Ascending aorta (tissue), 2 donors: ENCODE measurements around the gene CREB1. TPM values are rescaled to one million over a fixed set of nuclear protein-coding genes. Genes with fewer than 3 reads are reported as not detected.

ENCODE experiments used
- DNase-seq, 2 donors: peaks; one replicate each; pipeline ENCODE4 v3.0.0-alpha.2; 2019; ENCODE audit warnings: low spot score in 2 of 2
- H3K27ac ChIP-seq, 2 donors: fragments of 200-600 bp; sonication (generic); one replicate each; pipeline ENCODE4 v1.5.1; 2016 to 2017; ENCODE audit warnings: mild to moderate bottlenecking in 1 of 2
- H3K27me3 ChIP-seq: fragments of 200-600 bp; sonication (generic); one replicate; pipeline ENCODE4 v1.5.1; 2017
- H3K36me3 ChIP-seq, 2 donors: fragments of 200-600 bp; sonication (generic); one replicate each; pipeline ENCODE4 v1.5.1; 2016
- H3K4me1 ChIP-seq, 2 donors: fragments of 200-600 bp; sonication (generic); one replicate each; pipeline ENCODE4 v1.5.1; 2016 to 2017; ENCODE audit warnings: mild to moderate bottlenecking in 1 of 2
- H3K4me3 ChIP-seq, 2 donors: fragments of 200-600 bp; sonication (generic); one replicate each; pipeline ENCODE4 v1.5.1; 2016 to 2017; ENCODE audit warnings: mild to moderate bottlenecking in 1 of 2
- H3K9me3 ChIP-seq, 2 donors: fragments of 200-600 bp; sonication (generic); one replicate each; pipeline ENCODE4 v1.5.1; 2016
- intact Hi-C: fragments of 100-400 bp; cut with DNase I; formaldehyde crosslinking; loops from one replicate; pipeline ENCODE4 v1.15.1; 2023
- total RNA-seq: library from RNA; depleted of rRNA; stranded (reverse); fragments of >200 nt; gene quantifications from one replicate; pipeline ENCODE4 v1.1.0, GENCODE V29; 2016
- TF ChIP-seq, protein P1 (sequence below), 3 experiments: fragments of 200-600 bp in 2 of 3; fragments of 450-650 bp in 1 of 3; sonication (generic) in 2 of 3; IDR thresholded peaks; one replicate each; pipeline ENCODE4 v1.5.1; 2016 to 2019; ENCODE audit warnings: antibody characterized with exemption in 3 of 3, mild to moderate bottlenecking in 1 of 3, moderate library complexity in 1 of 3

Gene CREB1
- total RNA-seq, 1 donor from 2014 or later, result 12.8 TPM

DNA sequence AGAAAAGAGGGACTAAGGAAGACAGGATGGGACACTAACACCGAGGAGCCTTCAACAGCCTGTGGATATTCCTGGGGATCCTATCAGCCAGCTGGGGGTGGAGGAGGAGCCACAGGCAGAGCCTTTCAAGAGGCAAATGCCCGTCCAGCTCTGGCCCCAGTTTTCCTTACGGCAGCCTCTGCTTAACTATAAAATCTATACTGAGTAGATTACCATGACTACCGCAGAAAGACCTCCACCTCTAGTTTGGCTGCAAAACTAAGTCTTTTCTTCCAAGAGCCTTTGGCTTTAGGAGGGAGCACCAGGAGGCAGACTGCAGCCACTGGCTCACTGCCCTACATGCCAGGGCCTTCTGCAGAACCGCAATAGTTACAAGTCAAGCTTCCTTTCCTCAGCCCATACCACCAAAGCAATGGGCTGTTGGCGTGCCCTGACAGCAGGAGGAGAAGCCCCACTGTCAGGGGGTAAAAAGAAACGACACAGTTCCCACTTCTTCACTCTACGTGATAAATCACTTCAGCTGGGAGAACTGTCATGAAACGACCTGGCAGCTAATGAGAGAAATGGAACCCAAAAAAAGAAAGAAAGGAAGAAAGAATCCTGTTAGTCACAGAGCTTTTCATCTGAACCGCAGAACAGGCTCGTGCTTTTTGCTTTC lies 25.1 kb upstream of the CREB1 start:
- intact Hi-C loops, result loop anchor here (1.0 kb wide), 1 partner anchor 25 kb away; the partner anchor contains the start of gene CREB1
- no peaks in the 10 kb centered on the region for H3K27me3 ChIP-seq
- no peaks in the 10 kb centered on the region for H3K36me3 ChIP-seq
- H3K9me3 ChIP-seq, result no peaks in the 10 kb centered on the region
- H3K4me3 ChIP-seq, result peak overlapping the region in 1 of 2 donors; percentile 44
- H3K4me1 ChIP-seq, result peaks cover 0 to 18% of the 10 kb centered on the region in 2 donors
- TF ChIP-seq, protein P1, sequence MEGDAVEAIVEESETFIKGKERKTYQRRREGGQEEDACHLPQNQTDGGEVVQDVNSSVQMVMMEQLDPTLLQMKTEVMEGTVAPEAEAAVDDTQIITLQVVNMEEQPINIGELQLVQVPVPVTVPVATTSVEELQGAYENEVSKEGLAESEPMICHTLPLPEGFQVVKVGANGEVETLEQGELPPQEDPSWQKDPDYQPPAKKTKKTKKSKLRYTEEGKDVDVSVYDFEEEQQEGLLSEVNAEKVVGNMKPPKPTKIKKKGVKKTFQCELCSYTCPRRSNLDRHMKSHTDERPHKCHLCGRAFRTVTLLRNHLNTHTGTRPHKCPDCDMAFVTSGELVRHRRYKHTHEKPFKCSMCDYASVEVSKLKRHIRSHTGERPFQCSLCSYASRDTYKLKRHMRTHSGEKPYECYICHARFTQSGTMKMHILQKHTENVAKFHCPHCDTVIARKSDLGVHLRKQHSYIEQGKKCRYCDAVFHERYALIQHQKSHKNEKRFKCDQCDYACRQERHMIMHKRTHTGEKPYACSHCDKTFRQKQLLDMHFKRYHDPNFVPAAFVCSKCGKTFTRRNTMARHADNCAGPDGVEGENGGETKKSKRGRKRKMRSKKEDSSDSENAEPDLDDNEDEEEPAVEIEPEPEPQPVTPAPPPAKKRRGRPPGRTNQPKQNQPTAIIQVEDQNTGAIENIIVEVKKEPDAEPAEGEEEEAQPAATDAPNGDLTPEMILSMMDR (IDR thresholded peaks at IDR 0.05), result no peak
- H3K27ac ChIP-seq, result peak overlapping the region; percentile 64 to 85
- DNase-seq, result no peak

DNA sequence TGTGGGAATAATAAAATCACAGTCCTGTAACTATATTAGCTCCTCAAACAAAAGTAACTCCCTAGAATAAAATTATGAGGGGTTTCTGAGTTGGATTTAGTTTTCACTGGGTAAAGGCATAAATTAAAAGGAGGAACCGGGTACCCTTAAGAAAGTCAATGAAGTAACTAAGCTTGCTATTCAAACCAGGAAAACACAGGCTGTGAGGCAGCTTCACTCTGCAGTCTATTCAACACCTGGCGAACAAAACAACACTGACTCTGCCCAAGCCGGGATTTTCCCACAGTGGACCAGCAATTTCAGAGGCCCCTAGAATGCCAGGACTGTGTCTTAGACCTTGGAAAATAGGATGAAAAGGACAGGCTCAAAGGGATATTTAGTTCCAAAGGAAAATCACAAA lies 24.6 kb upstream of the CREB1 start:
- Histone ChIP-seq H3K36me3 (no peaks in the 10 kb centered on the region), H3K4me1 (peaks cover 0 to 18% of the 10 kb centered on the region in 2 donors), H3K9me3 (no peaks in the 10 kb centered on the region), H3K27ac (peak overlapping the region; percentile 64 to 85), H3K4me3 (peak overlapping the region in 1 of 2 donors; percentile 44), H3K27me3 (no peaks in the 10 kb centered on the region)
- intact Hi-C loops, result loop anchor here (1.0 kb wide), 1 partner anchor 24 kb away; the partner anchor contains the start of gene CREB1
- TF ChIP-seq, protein P1 (IDR thresholded peaks at IDR 0.05), result no peak
- no peak for DNase-seq

DNA sequence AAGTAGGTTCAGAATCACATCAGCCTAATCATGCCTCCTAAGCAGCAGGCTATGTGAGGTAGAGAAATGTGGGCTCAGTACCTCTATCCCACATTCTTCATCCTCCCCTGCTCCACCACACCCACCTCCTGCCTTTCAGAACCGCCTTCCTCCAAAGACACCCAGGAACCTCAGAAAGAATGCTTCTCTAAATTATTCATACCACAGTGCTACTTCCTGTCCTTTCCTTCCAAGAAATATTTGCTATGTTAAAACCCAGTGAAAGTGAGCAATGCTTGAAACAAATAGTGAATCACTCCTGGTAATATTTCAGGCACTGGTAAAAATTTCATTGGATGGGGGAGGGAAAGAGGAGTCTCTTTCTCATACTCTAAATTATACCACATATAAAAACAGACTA lies 24.0 kb upstream of the CREB1 start:
- no peak for DNase-seq
- Histone ChIP-seq H3K36me3 (no peaks in the 10 kb centered on the region), H3K9me3 (no peaks in the 10 kb centered on the region), H3K4me3 (no peak overlapping the region), H3K4me1 (peaks cover 0 to 18% of the 10 kb centered on the region in 2 donors), H3K27ac (peak overlapping the region; percentile 64 to 85), H3K27me3 (no peaks in the 10 kb centered on the region)
- intact Hi-C loops, result loop anchor here (1.0 kb wide), 1 partner anchor 24 kb away; the partner anchor contains the start of gene CREB1
- TF ChIP-seq, protein P1 (IDR thresholded peaks at IDR 0.05), result no peak

DNA sequence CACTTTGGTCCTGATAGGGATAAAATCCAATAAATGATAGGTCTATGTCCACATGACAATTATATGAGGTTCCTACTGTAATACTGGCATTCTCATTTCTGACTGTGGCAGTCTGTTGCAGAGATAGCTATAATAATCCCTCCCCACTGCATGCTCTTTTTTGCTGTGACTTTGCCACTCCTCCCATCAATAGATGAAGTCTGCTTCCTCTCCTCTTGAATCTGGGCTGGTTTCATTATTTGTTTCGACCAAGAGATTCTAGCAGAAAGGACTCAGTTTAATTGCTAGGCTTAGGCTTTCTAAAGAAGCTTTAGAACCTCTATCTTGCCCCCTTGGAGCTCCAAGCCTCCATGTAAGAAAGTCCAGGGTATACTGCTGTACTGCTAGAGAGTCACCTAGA lies 23.3 kb upstream of the CREB1 start:
- Histone ChIP-seq H3K4me1 (peaks cover 0 to 18% of the 10 kb centered on the region in 2 donors), H3K27ac (peak overlapping the region; percentile 59 to 64), H3K36me3 (no peaks in the 10 kb centered on the region), H3K9me3 (no peaks in the 10 kb centered on the region), H3K4me3 (no peak overlapping the region), H3K27me3 (no peaks in the 10 kb centered on the region)
- DNase-seq, result no peak
- TF ChIP-seq, protein P1 (IDR thresholded peaks at IDR 0.05), result no peak
- intact Hi-C loops, result no loop called here

DNA sequence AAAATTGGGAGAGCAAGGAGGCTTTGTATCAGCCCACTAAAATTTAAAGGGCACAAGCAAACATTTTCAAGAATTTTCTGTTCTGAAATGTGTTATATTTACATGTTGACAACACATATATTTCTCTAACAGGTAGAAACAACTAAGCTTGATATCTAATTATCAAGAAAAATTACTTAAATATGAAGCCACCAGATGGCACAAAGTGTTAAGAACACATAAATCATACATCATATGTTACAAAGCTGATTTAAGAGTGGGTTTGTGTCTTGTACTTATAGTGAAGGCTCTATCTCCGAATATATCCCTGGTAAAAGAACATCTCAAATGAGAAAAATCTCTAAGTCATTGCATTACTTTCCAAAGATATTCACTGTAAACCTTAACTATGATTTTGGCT lies 19.6 kb upstream of the CREB1 start:
- intact Hi-C loops, result no loop called here

More for the DNA sequence above, 19.6 kb upstream of the CREB1 start:
- Histone ChIP-seq H3K27ac (no peak overlapping the region), H3K9me3 (no peaks in the 10 kb centered on the region), H3K4me1 (peaks cover 3 to 13% of the 10 kb centered on the region in 2 donors), H3K36me3 (no peaks in the 10 kb centered on the region), H3K4me3 (no peak overlapping the region), H3K27me3 (no peaks in the 10 kb centered on the region)
- DNase-seq, result no peak
- TF ChIP-seq, protein P1 (IDR thresholded peaks at IDR 0.05), result no peak
